ENCODE data around the gene IFIT1B. TPM values are rescaled to one million over a fixed set of nuclear protein-coding genes. Genes with fewer than 3 reads are reported as not detected.
"Not testable (repeated sequence)": the region's sequence is repeated elsewhere in the genome, so short reads cannot be mapped to it uniquely, and the experiment has no call there.

Gene IFIT1B
- polyA plus RNA-seq, 1 donor (not counting 4 experiments of a cell fraction or from before 2014, with no cell fraction given) = not detected

DNA sequence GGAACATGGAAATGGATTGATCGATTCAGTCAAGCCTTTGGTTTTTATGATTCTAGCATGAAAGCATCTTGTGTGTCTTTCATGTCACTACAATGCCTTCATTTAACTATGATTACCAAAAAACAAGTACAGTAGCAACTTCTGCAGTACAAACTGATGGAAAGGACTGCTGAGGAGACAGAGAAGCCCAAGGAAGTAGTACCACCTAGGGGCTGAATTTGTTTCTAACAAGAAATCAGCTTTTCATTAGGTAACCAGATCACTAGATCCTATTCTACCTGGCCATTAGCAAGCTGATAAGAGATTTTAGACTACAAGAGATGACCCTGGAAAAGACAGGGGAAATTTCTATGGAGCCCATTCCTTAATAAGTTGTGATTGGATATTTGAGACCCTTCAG is 11.4 kb downstream of the IFIT1B start:
- peaks cover 14% of the 10 kb centered on the region for H3K4me1 ChIP-seq (ENCODE audit: control insufficient read depth, extremely low read depth, insufficient read depth, low read length)
- no peak overlapping the region for H3K4me2 ChIP-seq (ENCODE audit: control insufficient read depth, extremely low read depth, insufficient read depth, low read depth, low read length)
- no peak for FAIRE-seq
- H3K36me3 ChIP-seq (ENCODE audit: control insufficient read depth in 2 of 2, extremely low read depth in 1 of 2, insufficient read depth in 2 of 2, low read length in 2 of 2) = no peaks in the 10 kb centered on the region
- H3K9me3 ChIP-seq (ENCODE audit: control insufficient read depth, low read depth, low read length) = no peaks in the 10 kb centered on the region
- H3K9me1 ChIP-seq (ENCODE audit: control insufficient read depth, extremely low read depth, insufficient read depth, low read length) = no peaks in the 10 kb centered on the region
- no peaks in the 10 kb centered on the region for H4K20me1 ChIP-seq (ENCODE audit: control insufficient read depth, extremely low read depth, insufficient read depth, low read length)
- H3K27me3 ChIP-seq (ENCODE audit: control insufficient read depth, extremely low read depth, insufficient read depth, low read length) = no peaks in the 10 kb centered on the region
- TF ChIP-seq EZH2 (IDR thresholded peaks at IDR 0.05; ENCODE audit: low read length) = no peak
- TF ChIP-seq, protein P1, sequence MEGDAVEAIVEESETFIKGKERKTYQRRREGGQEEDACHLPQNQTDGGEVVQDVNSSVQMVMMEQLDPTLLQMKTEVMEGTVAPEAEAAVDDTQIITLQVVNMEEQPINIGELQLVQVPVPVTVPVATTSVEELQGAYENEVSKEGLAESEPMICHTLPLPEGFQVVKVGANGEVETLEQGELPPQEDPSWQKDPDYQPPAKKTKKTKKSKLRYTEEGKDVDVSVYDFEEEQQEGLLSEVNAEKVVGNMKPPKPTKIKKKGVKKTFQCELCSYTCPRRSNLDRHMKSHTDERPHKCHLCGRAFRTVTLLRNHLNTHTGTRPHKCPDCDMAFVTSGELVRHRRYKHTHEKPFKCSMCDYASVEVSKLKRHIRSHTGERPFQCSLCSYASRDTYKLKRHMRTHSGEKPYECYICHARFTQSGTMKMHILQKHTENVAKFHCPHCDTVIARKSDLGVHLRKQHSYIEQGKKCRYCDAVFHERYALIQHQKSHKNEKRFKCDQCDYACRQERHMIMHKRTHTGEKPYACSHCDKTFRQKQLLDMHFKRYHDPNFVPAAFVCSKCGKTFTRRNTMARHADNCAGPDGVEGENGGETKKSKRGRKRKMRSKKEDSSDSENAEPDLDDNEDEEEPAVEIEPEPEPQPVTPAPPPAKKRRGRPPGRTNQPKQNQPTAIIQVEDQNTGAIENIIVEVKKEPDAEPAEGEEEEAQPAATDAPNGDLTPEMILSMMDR (optimal IDR thresholded peaks at IDR 0.05 in 1 of 3, IDR thresholded peaks at IDR 0.05 in 1 of 3, conservative IDR thresholded peaks at IDR 0.05 in 1 of 3; ENCODE audit: extremely low read depth in 1 of 3, insufficient read depth in 2 of 3, low read length in 3 of 3) = peak in 1 of 3 experiments; percentile 23
- no peak overlapping the region for H2AFZ ChIP-seq (ENCODE audit: control insufficient read depth, low read length)
- H3K79me2 ChIP-seq (ENCODE audit: control insufficient read depth, insufficient read depth, low read length) = peaks cover 11% of the 10 kb centered on the region
- dilution Hi-C loops (cut with MboI; ENCODE audit: extremely low pct_ligation_motif_present, low sequenced_read_pairs) = no loop called here
- H3K9ac ChIP-seq (ENCODE audit: control insufficient read depth, extremely low read depth, insufficient read depth, low read length) = no peak overlapping the region
- H3K4me3 ChIP-seq (ENCODE audit: control insufficient read depth in 2 of 3, extremely low read depth in 1 of 3, insufficient read depth in 2 of 3, low read depth in 1 of 3, low read length in 3 of 3) = no peak overlapping the region
- no peak overlapping the region for H3K27ac ChIP-seq (ENCODE audit: control insufficient read depth, insufficient read depth, low read length)
- no peak for DNase-seq (ENCODE audit: low read depth, low spot score)

DNA sequence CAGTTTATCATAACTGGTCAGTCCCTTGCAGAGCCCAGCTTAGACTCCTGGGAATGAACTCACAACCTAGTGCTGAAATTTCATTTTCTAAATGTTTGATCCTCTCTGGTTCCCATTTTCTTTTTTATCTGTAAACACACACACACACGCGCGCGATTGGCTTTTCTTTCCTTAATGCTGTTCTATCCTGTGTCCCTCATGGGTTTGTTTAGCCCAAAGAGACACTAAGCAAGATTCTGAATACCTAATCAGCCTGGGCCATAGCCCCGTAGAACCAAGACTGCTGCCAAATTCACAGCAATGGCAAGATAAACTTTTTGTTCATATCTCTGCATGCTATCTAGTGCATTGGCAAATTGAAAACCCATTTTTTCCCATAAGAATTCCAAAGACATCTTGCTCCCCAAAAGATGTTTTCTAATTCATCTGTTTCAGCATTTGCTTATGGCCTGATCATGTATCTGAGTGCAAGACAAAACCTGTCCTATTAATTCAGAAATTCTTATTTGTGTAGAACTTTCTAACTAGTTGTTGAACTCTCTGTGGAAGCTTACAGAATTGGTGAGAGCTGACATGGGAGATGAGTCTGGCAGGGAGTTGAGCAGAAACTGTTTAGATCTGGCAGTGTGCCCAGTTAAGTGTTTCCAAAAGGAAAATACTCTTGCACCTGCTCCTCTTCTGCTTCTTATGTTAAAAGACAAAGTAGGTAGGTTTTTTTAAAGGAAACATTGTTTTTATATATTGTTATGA is 12.8 kb downstream of the IFIT1B start:
- dilution Hi-C loops (cut with MboI; ENCODE audit: extremely low pct_ligation_motif_present, low sequenced_read_pairs) = no loop called here
- H3K4me3 ChIP-seq (ENCODE audit: control insufficient read depth in 2 of 3, extremely low read depth in 1 of 3, insufficient read depth in 2 of 3, low read depth in 1 of 3, low read length in 3 of 3) = no peak overlapping the region
- FAIRE-seq (no peak), DNase-seq (ENCODE audit: low read depth, low spot score) (no peak)
- no peak overlapping the region for H3K4me2 ChIP-seq (ENCODE audit: control insufficient read depth, extremely low read depth, insufficient read depth, low read depth, low read length)
- no peak overlapping the region for H3K27ac ChIP-seq (ENCODE audit: control insufficient read depth, insufficient read depth, low read length)
- no peak overlapping the region for H3K9ac ChIP-seq (ENCODE audit: control insufficient read depth, extremely low read depth, insufficient read depth, low read length)
- H3K27me3 ChIP-seq (ENCODE audit: control insufficient read depth, extremely low read depth, insufficient read depth, low read length) = no peaks in the 10 kb centered on the region
- TF ChIP-seq, protein P1 (optimal IDR thresholded peaks at IDR 0.05 in 1 of 3, IDR thresholded peaks at IDR 0.05 in 1 of 3, conservative IDR thresholded peaks at IDR 0.05 in 1 of 3; ENCODE audit: extremely low read depth in 1 of 3, insufficient read depth in 2 of 3, low read length in 3 of 3) = no peak
- no peak for TF ChIP-seq EZH2 (IDR thresholded peaks at IDR 0.05; ENCODE audit: low read length)
- H3K9me3 ChIP-seq (ENCODE audit: control insufficient read depth, low read depth, low read length) = no peaks in the 10 kb centered on the region
- no peak overlapping the region for H2AFZ ChIP-seq (ENCODE audit: control insufficient read depth, low read length)
- H3K9me1 ChIP-seq (ENCODE audit: control insufficient read depth, extremely low read depth, insufficient read depth, low read length) = no peaks in the 10 kb centered on the region
- H4K20me1 ChIP-seq (ENCODE audit: control insufficient read depth, extremely low read depth, insufficient read depth, low read length) = no peaks in the 10 kb centered on the region
- no peaks in the 10 kb centered on the region for H3K36me3 ChIP-seq (ENCODE audit: control insufficient read depth in 2 of 2, extremely low read depth in 1 of 2, insufficient read depth in 2 of 2, low read length in 2 of 2)
- H3K4me1 ChIP-seq (ENCODE audit: control insufficient read depth, extremely low read depth, insufficient read depth, low read length) = peaks cover 14% of the 10 kb centered on the region
- H3K79me2 ChIP-seq (ENCODE audit: control insufficient read depth, insufficient read depth, low read length) = peaks cover 14% of the 10 kb centered on the region

DNA sequence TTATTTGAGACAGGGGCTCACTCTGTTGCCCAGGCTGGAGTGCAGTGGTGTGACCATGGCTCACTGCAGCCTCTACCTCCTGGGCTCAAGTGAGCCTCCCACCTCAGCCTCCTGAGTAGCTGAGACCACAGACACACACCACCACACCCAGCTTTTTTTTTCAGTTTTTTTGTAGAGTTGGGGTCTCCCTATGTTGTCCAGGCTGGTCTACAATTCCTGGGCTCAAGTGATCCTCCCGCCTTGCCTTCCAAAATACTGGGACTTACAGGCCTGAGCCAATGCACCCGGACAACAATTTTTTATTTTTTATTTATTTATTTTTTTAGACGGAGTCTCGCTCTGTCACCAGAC is 13.3 kb downstream of the IFIT1B start:
- dilution Hi-C loops (cut with MboI; ENCODE audit: extremely low pct_ligation_motif_present, low sequenced_read_pairs); H3K9ac ChIP-seq (ENCODE audit: control insufficient read depth, extremely low read depth, insufficient read depth, low read length); DNase-seq (ENCODE audit: low read depth, low spot score); FAIRE-seq; H3K9me1 ChIP-seq (ENCODE audit: control insufficient read depth, extremely low read depth, insufficient read depth, low read length); H3K9me3 ChIP-seq (ENCODE audit: control insufficient read depth, low read depth, low read length); H3K27me3 ChIP-seq (ENCODE audit: control insufficient read depth, extremely low read depth, insufficient read depth, low read length); H3K4me2 ChIP-seq (ENCODE audit: control insufficient read depth, extremely low read depth, insufficient read depth, low read depth, low read length); H2AFZ ChIP-seq (ENCODE audit: control insufficient read depth, low read length); H4K20me1 ChIP-seq (ENCODE audit: control insufficient read depth, extremely low read depth, insufficient read depth, low read length); H3K4me3 ChIP-seq (ENCODE audit: control insufficient read depth in 2 of 3, extremely low read depth in 1 of 3, insufficient read depth in 2 of 3, low read depth in 1 of 3, low read length in 3 of 3); H3K36me3 ChIP-seq (ENCODE audit: control insufficient read depth in 2 of 2, extremely low read depth in 1 of 2, insufficient read depth in 2 of 2, low read length in 2 of 2); H3K27ac ChIP-seq (ENCODE audit: control insufficient read depth, insufficient read depth, low read length): not testable (repeated sequence)
- Histone ChIP-seq H3K79me2 (ENCODE audit: control insufficient read depth, insufficient read depth, low read length) (peaks cover 14% of the 10 kb centered on the region), H3K4me1 (ENCODE audit: control insufficient read depth, extremely low read depth, insufficient read depth, low read length) (peaks cover 14% of the 10 kb centered on the region)
